Stomach (tissue), 4 donors: ENCODE data around the gene GSG1L.

Experiments
- CTCF ChIP-seq, 7 experiments: fragments of 450-650 bp in 4 of 7; fragments of 200-600 bp in 3 of 7; sonication (generic) in 3 of 7; IDR thresholded peaks; one replicate each; pipeline ENCODE4 v1.5.1; 2016 to 2019; ENCODE audit warnings: antibody characterized with exemption in 7 of 7, control low read depth in 2 of 7, mild to moderate bottlenecking in 1 of 7
- POLR2A ChIP-seq, 4 donors: fragments of 450-650 bp; IDR thresholded peaks; one replicate each; pipeline ENCODE4 v1.6.1; 2016; ENCODE audit warnings: antibody characterized with exemption in 4 of 4, control low read depth in 2 of 4, mild to moderate bottlenecking in 1 of 4, moderate library complexity in 1 of 4
- POLR2AphosphoS5 ChIP-seq, 3 donors: sonication (generic); formaldehyde crosslinking; IDR thresholded peaks; one replicate each; pipeline ENCODE4 v1.6.1; 2016; ENCODE audit warnings: antibody characterized with exemption in 3 of 3

- TF ChIP-seq CTCF (IDR thresholded peaks at IDR 0.05) (no peak), POLR2A (IDR thresholded peaks at IDR 0.05) (no peak), POLR2AphosphoS5 (IDR thresholded peaks at IDR 0.05) (no peak)
Measured at GRCh38 chr16:27841911-27842310, 221.6 kb downstream of the GSG1L start.
